Bronchial epithelial cell (primary cell): ENCODE measurements around the gene ADARB2. TPM values are rescaled to one million over a fixed set of nuclear protein-coding genes. Genes with fewer than 3 reads are reported as not detected.

Source experiments
- DNase-seq: peaks from one replicate; pipeline ENCODE4 v3.0.0-alpha.2; 2010; ENCODE audit warnings: low read depth
- FAIRE-seq: peaks from 2 replicates; lab custom pipeline; 2011; peaks lifted over from hg19 to GRCh38; lab: Jason Lieb, UNC
- H3K27me3 ChIP-seq: 2 replicates; pipeline ENCODE4 v1.5.1; 2011; ENCODE audit warnings: low read length; ENCODE audit not compliant: control insufficient read depth, insufficient read depth
- H3K36me3 ChIP-seq: 2 replicates; pipeline ENCODE4 v1.5.1; 2011; ENCODE audit warnings: low read length; ENCODE audit not compliant: control insufficient read depth, insufficient read depth
- H3K4me3 ChIP-seq: 2 replicates; pipeline ENCODE4 v1.5.1; 2011; ENCODE audit warnings: mild to moderate bottlenecking, low read depth, low read length, control low read depth
- CTCF ChIP-seq: IDR thresholded peaks from 2 replicates; pipeline ENCODE4 v1.5.1; 2011; ENCODE audit warnings: mild to moderate bottlenecking, moderate library complexity, low read length, control low read depth, inconsistent platforms; ENCODE audit not compliant: insufficient read depth, severe bottlenecking
- total RNA-seq: library from RNA; depleted of rRNA; stranded (reverse); fragments of >200 nt; gene quantifications from 2 replicates; pipeline ENCODE4 v1.2.1, GENCODE V29; 2014

The ADARB2 gene
- total RNA-seq, 1 donor from 2014 or later, result not detected

- FAIRE-seq (no peak), DNase-seq (no peak)
- no peaks in the 10 kb centered on the region for H3K27me3 ChIP-seq
- H3K4me3 ChIP-seq, result no peak overlapping the region
- no peaks in the 10 kb centered on the region for H3K36me3 ChIP-seq
- no peak for TF ChIP-seq CTCF
Observed at GRCh38 chr10:1598393-1599153, 138.8 kb downstream of the ADARB2 start.

- Histone ChIP-seq H3K4me3 (no peak overlapping the region), H3K36me3 (no peaks in the 10 kb centered on the region), H3K27me3 (no peaks in the 10 kb centered on the region)
- FAIRE-seq (no peak), DNase-seq (no peak)
- no peak for TF ChIP-seq CTCF
Observed at GRCh38 chr10:1597370-1598146, 139.8 kb downstream of the ADARB2 start.

GRCh38 chr10:1596482-1597099 is 140.7 kb downstream of the ADARB2 start:
- DNase-seq (no peak), FAIRE-seq (no peak)
- Histone ChIP-seq H3K36me3 (no peaks in the 10 kb centered on the region), H3K4me3 (no peak overlapping the region), H3K27me3 (no peaks in the 10 kb centered on the region)
- no peak for TF ChIP-seq CTCF

GRCh38 chr10:1595726-1596125 is 141.6 kb downstream of the ADARB2 start:
- FAIRE-seq, result no peak
- no peak for DNase-seq
- no peaks in the 10 kb centered on the region for H3K27me3 ChIP-seq
- H3K36me3 ChIP-seq, result no peaks in the 10 kb centered on the region
- TF ChIP-seq CTCF, result no peak
- H3K4me3 ChIP-seq, result no peak overlapping the region

- DNase-seq (no peak), FAIRE-seq (no peak)
- Histone ChIP-seq H3K27me3 (no peaks in the 10 kb centered on the region), H3K36me3 (no peaks in the 10 kb centered on the region), H3K4me3 (no peak overlapping the region)
- no peak for TF ChIP-seq CTCF
Observed at GRCh38 chr10:1595242-1595600, 142.1 kb downstream of the ADARB2 start.
